GM10248 (cell line): Measurements from ENCODE around the gene CBLL1.

ENCODE experiments used
- CTCF ChIA-PET: fragments of 300-600 bp; sonication (Branson Sonifier 250); formaldehyde crosslinking; extraction: SDS; loops from one replicate; lab custom pipeline; 2021; ENCODE audit warnings: antibody characterized with exemption; lab: Yijun Ruan, JAX
- POLR2A ChIA-PET: fragments of 350-650 bp; sonication (Branson Sonifier 250); formaldehyde crosslinking; extraction: SDS; loops from one replicate; lab custom pipeline; 2020; ENCODE audit warnings: antibody characterized with exemption; lab: Yijun Ruan, JAX
- DNase-seq: peaks from one replicate; pipeline ENCODE4 v3.0.0; 2012; ENCODE audit errors: extremely low spot score
- TF ChIP-seq, protein P1 (sequence below): IDR thresholded peaks from 2 replicates; pipeline ENCODE4 v1.5.1; 2012; ENCODE audit warnings: mild to moderate bottlenecking, low read depth; ENCODE audit errors: extremely low read depth, missing control alignments, control extremely low read depth

CBLL1 gene

DNA sequence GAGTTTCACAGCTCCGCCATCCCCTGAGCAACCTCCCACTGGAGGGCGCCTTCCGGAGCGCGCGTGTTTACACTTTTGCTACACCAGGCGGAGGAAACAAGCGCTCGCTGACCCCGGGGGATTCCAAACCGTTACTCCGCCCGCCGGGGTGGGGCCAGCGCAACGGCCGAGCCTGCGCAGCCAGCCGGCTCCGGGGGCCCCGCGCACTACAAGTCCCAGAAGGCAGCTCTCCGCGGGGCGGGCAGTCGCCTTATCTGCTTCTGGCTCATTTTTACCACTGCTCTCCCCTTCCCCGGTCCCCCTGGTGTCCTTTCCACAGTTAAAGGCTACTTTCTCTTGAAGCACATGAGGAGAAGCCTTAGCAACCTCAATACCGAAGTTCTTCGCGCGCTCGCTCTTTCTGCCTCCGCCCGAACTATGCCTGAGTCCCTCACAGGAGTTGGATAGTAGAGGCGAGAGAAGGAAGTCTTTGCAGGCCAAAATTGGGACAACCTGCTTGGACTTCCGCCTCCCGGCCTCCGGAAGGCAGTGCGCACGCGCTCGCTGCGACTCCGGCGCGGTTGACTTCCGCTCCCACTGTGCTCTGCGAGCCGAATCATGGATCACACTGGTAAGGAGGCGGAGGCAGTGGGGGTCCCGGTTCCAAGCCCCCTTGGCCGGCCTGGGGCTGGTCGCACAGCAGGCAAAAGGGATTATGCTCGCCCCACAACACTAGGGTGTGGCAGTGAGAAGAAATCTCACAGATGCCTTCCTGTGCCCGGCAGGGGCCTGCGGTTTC, at the start of gene CBLL1:
Gene CBLL1 (plus strand): TSS at position 576 of the 778 bp plus-strand sequence. CDS start 22 bp downstream, at position 598.
- TF ChIP-seq, protein P1, sequence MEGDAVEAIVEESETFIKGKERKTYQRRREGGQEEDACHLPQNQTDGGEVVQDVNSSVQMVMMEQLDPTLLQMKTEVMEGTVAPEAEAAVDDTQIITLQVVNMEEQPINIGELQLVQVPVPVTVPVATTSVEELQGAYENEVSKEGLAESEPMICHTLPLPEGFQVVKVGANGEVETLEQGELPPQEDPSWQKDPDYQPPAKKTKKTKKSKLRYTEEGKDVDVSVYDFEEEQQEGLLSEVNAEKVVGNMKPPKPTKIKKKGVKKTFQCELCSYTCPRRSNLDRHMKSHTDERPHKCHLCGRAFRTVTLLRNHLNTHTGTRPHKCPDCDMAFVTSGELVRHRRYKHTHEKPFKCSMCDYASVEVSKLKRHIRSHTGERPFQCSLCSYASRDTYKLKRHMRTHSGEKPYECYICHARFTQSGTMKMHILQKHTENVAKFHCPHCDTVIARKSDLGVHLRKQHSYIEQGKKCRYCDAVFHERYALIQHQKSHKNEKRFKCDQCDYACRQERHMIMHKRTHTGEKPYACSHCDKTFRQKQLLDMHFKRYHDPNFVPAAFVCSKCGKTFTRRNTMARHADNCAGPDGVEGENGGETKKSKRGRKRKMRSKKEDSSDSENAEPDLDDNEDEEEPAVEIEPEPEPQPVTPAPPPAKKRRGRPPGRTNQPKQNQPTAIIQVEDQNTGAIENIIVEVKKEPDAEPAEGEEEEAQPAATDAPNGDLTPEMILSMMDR = peak; percentile 82
- ChIA-PET CTCF (interaction anchor here (0.7 to 3.4 kb wide), 24 partner anchors 10 to 1007 kb away, joined by 3 to 20 read pairs (median 4); partner anchors contain the start of gene HBP1), POLR2A (interaction anchor here (0.8 to 1.0 kb wide), 2 partner anchors 575 to 912 kb away, joined by 3 to 4 read pairs; partner anchors contain the start of gene HBP1)
- DNase-seq = peak; percentile 91

GRCh38 chr7:107694386-107694785, 49.6 kb upstream of the CBLL1 start:
- CTCF ChIA-PET = interaction anchor here (1.1 to 1.6 kb wide), 2 partner anchors 7 to 18 kb away, joined by 4 to 5 read pairs; no protein-coding TSS in a partner anchor
- DNase-seq = no peak
- POLR2A ChIA-PET = no interaction called here
- TF ChIP-seq, protein P1 = no peak

- ChIA-PET CTCF (interaction anchor here (0.8 to 1.4 kb wide), 4 partner anchors 11 to 46 kb away, joined by 3 to 4 read pairs (median 3); no protein-coding TSS in a partner anchor), POLR2A (no interaction called here)
- TF ChIP-seq, protein P1 = no peak
- no peak for DNase-seq
These were observed 47.5 kb upstream of the CBLL1 start for GRCh38 chr7:107696330-107696946.

DNA sequence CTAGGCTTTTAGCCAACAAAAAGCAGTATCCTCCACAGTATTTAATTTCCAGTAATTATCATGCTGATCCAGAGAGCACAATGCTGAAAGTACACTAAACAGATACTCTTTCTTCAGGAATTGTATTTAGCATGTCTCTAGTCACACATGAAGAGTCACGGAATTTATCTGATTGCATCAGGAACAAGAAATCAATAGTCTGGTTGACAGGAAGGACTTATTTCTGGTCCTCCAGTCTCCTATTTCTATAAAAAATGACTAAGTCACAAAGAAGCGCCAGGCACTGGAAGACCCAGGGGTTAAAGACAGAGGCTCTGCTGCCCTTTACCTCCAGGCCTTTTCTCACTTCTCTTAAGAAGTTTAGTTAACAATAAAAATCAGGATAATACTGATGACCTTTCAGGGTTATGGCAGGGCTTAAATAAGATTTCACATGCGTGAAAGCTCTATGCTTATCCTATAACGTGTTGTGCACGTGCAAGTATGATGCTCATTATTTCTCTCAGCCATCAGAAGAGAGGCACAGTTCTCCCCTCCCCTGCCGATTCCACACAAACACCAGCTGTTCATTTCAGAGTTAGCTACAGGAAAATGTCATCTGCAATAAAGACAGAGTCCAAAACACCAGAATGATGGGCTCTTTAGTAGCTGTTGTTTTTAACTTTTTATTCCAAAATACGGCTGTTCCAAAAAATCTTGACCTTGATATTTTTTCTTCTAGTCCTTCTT, 46.5 kb upstream of the CBLL1 start:
- ChIA-PET CTCF (interaction anchor here (1.1 kb wide), 1 partner anchor 9 kb away, joined by 3 read pairs; no protein-coding TSS in a partner anchor), POLR2A (no interaction called here)
- no peak for DNase-seq
- TF ChIP-seq, protein P1 = no peak

DNA sequence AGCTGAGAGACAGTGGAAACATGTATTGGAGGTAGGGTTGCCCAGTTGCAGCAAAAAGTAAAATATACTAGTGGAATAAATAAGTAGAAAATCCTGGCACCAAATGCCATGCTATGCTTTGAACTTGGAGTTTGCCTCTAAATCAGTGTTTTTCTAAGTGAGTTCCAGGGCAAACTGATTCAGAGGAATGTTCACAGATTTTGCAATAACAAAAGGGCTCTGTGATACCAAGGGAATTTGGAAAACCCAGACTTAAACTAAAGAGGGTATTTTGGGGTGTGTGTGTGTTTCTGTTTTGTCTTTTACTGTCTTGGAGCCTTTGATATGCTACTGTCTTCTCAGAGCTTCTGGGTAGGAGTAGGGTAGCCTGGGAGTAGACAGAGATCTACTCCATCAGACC, 43.4 kb upstream of the CBLL1 start:
- ChIA-PET CTCF (interaction anchor here (1.5 to 1.9 kb wide), 3 partner anchors 7 to 174 kb away, joined by 3 to 6 read pairs (median 5); no protein-coding TSS in a partner anchor), POLR2A (no interaction called here)
- no peak for DNase-seq
- TF ChIP-seq, protein P1 = no peak

- POLR2A ChIA-PET = no interaction called here
- TF ChIP-seq, protein P1 = no peak
- DNase-seq = no peak
- CTCF ChIA-PET = interaction anchor here (1.5 to 1.9 kb wide), 3 partner anchors 8 to 174 kb away, joined by 3 to 6 read pairs (median 5); no protein-coding TSS in a partner anchor
These were observed 42.8 kb upstream of the CBLL1 start for GRCh38 chr7:107701191-107701590.
